ENCODE data around the gene LRRC8D.

DNA sequence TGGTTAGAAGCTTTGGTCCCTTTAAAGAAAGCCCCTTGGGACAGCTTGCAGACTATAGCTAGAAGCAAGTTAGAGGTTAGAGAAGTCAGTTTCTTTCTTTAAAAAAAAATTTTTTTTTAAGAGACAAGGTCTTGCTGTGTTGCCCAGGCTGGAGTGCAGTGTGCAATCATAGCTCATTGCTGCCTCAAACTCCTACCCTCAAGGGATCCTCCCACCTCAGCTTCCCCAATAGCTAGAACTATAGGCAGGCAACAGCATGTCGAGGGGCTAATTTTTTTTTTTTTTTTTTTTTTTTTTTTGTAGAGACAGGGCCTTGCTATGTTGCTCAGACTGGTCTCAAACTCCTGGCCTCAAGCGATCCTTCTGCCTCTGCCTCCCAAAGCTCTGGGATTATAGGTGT, 129.9 kb downstream of the LRRC8D start:
- TF ChIP-seq, protein P1, sequence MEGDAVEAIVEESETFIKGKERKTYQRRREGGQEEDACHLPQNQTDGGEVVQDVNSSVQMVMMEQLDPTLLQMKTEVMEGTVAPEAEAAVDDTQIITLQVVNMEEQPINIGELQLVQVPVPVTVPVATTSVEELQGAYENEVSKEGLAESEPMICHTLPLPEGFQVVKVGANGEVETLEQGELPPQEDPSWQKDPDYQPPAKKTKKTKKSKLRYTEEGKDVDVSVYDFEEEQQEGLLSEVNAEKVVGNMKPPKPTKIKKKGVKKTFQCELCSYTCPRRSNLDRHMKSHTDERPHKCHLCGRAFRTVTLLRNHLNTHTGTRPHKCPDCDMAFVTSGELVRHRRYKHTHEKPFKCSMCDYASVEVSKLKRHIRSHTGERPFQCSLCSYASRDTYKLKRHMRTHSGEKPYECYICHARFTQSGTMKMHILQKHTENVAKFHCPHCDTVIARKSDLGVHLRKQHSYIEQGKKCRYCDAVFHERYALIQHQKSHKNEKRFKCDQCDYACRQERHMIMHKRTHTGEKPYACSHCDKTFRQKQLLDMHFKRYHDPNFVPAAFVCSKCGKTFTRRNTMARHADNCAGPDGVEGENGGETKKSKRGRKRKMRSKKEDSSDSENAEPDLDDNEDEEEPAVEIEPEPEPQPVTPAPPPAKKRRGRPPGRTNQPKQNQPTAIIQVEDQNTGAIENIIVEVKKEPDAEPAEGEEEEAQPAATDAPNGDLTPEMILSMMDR (IDR thresholded peaks at IDR 0.05) = no peak
- no peak for TF ChIP-seq POLR2A (IDR thresholded peaks at IDR 0.05)

All from heart left ventricle (tissue), 13 donors.